Mucosa of stomach (tissue), 1 donor: ENCODE results near the gene TCEAL3.
"Not testable (repeated sequence)": the region's sequence is repeated elsewhere in the genome, so short reads cannot be mapped to it uniquely, and the experiment has no call there.

Experiments
- H3K27me3 ChIP-seq: one replicate; pipeline ENCODE4 v1.7.0; 2013; ENCODE audit warnings: mild to moderate bottlenecking, low read length; ENCODE audit not compliant: control insufficient read depth, insufficient read depth
- H3K36me3 ChIP-seq: one replicate; pipeline ENCODE4 v1.7.0; 2013; ENCODE audit warnings: low read length; ENCODE audit not compliant: control insufficient read depth, insufficient read depth
- H3K4me1 ChIP-seq: one replicate; pipeline ENCODE4 v1.7.0; 2013; ENCODE audit warnings: mild to moderate bottlenecking, low read length; ENCODE audit not compliant: control insufficient read depth, insufficient read depth
- H3K4me3 ChIP-seq: one replicate; pipeline ENCODE4 v1.7.0; 2013; ENCODE audit warnings: low read length
- H3K9ac ChIP-seq: one replicate; pipeline ENCODE4 v1.7.0; 2013; ENCODE audit warnings: mild to moderate bottlenecking, low read length, moderate library complexity
- H3K9me3 ChIP-seq: one replicate; pipeline ENCODE4 v1.7.0; 2013; ENCODE audit warnings: mild to moderate bottlenecking, low read length, moderate library complexity; ENCODE audit not compliant: control insufficient read depth
- donor health status: Pancreatic carcinoma.

TCEAL3 gene

GRCh38 chrX:103586659-103587058, 21.1 kb upstream of the TCEAL3 start:
- no peaks in the 10 kb centered on the region for H3K27me3 ChIP-seq
- no peaks in the 10 kb centered on the region for H3K36me3 ChIP-seq
- H3K9me3 ChIP-seq = no peaks in the 10 kb centered on the region
- no peaks in the 10 kb centered on the region for H3K4me1 ChIP-seq
- no peak overlapping the region for H3K4me3 ChIP-seq
- peak overlapping the region; percentile 81 for H3K9ac ChIP-seq

GRCh38 chrX:103592295-103592694, 15.5 kb upstream of the TCEAL3 start:
- not testable (repeated sequence) for H3K9me3 ChIP-seq, H3K9ac ChIP-seq, H3K4me3 ChIP-seq, H3K36me3 ChIP-seq, H3K27me3 ChIP-seq, H3K4me1 ChIP-seq

DNA sequence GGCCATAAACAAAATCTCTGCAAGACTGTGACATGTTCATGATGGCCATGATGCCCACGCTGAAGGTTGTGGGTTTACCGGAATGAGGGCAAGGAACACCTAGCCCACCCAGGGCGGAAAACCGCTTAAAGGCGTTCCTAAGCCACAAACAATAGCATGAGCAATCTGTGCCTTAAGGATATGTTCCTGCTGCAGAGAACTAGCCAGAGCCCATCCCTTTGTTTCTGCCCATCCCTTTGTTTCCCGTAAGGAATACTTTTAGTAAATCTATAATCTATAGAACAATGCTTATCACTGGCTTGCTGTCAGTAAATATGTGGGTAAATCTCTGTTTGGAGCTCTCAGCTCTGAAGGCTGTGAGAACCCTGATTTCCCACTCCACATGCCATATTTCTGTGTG, 12.6 kb upstream of the TCEAL3 start:
- not testable (repeated sequence) for H3K9me3 ChIP-seq, H3K9ac ChIP-seq, H3K36me3 ChIP-seq, H3K27me3 ChIP-seq, H3K4me1 ChIP-seq, H3K4me3 ChIP-seq

- Histone ChIP-seq H3K4me3 (peak overlapping the region; percentile 67), H3K36me3 (no peaks in the 10 kb centered on the region), H3K9ac (peak overlapping the region; percentile 81), H3K27me3 (no peaks in the 10 kb centered on the region), H3K4me1 (peaks cover 4% of the 10 kb centered on the region), H3K9me3 (no peaks in the 10 kb centered on the region)
Measured at GRCh38 chrX:103608306-103608963, 672 bp downstream of the TCEAL3 start.

GRCh38 chrX:103610282-103610681, 2.5 kb downstream of the TCEAL3 start:
- no peaks in the 10 kb centered on the region for H3K27me3 ChIP-seq
- H3K4me3 ChIP-seq = no peak overlapping the region
- H3K4me1 ChIP-seq = peaks cover 4% of the 10 kb centered on the region
- no peaks in the 10 kb centered on the region for H3K36me3 ChIP-seq
- no peak overlapping the region for H3K9ac ChIP-seq
- H3K9me3 ChIP-seq = no peaks in the 10 kb centered on the region

DNA sequence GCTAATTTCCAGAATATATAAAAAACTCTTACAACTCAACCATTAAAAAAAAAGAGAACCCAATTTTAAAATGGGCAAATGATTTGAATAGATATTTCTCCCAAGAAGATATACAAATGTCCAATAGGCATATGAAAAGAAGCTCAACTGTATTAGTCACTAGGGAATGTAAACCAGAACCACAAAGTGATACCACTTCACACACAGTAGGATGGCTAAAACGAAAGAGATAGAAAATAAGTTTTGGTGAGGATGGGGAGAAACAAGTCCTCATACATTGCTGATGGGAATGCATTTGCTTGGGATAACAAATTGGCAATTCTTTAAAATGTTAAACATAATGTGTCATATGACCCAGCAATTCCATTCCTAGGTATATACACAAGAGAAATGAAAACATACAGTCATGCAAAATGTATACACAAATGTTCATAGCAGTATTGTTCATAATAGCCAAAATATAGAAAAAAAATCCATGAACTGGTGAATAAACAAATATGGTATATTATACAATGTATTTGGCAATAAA, 5.7 kb downstream of the TCEAL3 start:
- Histone ChIP-seq H3K36me3 (no peaks in the 10 kb centered on the region), H3K27me3 (no peaks in the 10 kb centered on the region), H3K4me1 (no peaks in the 10 kb centered on the region), H3K9me3 (no peaks in the 10 kb centered on the region), H3K9ac (no peak overlapping the region), H3K4me3 (no peak overlapping the region)

GRCh38 chrX:103614999-103615398, 7.2 kb downstream of the TCEAL3 start:
- Histone ChIP-seq H3K9me3 (no peaks in the 10 kb centered on the region), H3K27me3 (no peaks in the 10 kb centered on the region), H3K36me3 (no peaks in the 10 kb centered on the region), H3K4me3 (no peak overlapping the region), H3K4me1 (no peaks in the 10 kb centered on the region), H3K9ac (no peak overlapping the region)

GRCh38 chrX:103615781-103616371, 8.1 kb downstream of the TCEAL3 start:
- H3K4me3 ChIP-seq = no peak overlapping the region
- no peaks in the 10 kb centered on the region for H3K4me1 ChIP-seq
- H3K36me3 ChIP-seq = no peaks in the 10 kb centered on the region
- no peaks in the 10 kb centered on the region for H3K9me3 ChIP-seq
- H3K9ac ChIP-seq = no peak overlapping the region
- H3K27me3 ChIP-seq = no peaks in the 10 kb centered on the region

- Histone ChIP-seq H3K27me3 (no peaks in the 10 kb centered on the region), H3K36me3 (no peaks in the 10 kb centered on the region), H3K9me3 (no peaks in the 10 kb centered on the region), H3K4me3 (no peak overlapping the region), H3K4me1 (no peaks in the 10 kb centered on the region), H3K9ac (no peak overlapping the region)
Measured at GRCh38 chrX:103616676-103617186, 9.0 kb downstream of the TCEAL3 start.

- H3K36me3 ChIP-seq = no peaks in the 10 kb centered on the region
- peaks cover 6% of the 10 kb centered on the region for H3K4me1 ChIP-seq
- no peak overlapping the region for H3K9ac ChIP-seq
- no peaks in the 10 kb centered on the region for H3K9me3 ChIP-seq
- H3K27me3 ChIP-seq = no peaks in the 10 kb centered on the region
- no peak overlapping the region for H3K4me3 ChIP-seq
Measured at GRCh38 chrX:103624111-103624510, 16.3 kb downstream of the TCEAL3 start.

- H3K4me1 ChIP-seq = peaks cover 6% of the 10 kb centered on the region
- H3K4me3 ChIP-seq = no peak overlapping the region
- H3K36me3 ChIP-seq = no peaks in the 10 kb centered on the region
- H3K9ac ChIP-seq = no peak overlapping the region
- H3K9me3 ChIP-seq = no peaks in the 10 kb centered on the region
- no peaks in the 10 kb centered on the region for H3K27me3 ChIP-seq
Measured at GRCh38 chrX:103626855-103627254, 19.1 kb downstream of the TCEAL3 start.

GRCh38 chrX:103628386-103629317, 20.9 kb downstream of the TCEAL3 start, which contains the start of gene TCEAL1:
TSS of gene TCEAL1 (plus strand) at chrX:103628975. CDS start at chrX:103629917, 942 bp downstream.
- no peaks in the 10 kb centered on the region for H3K27me3 ChIP-seq
- no peaks in the 10 kb centered on the region for H3K36me3 ChIP-seq
- peaks cover 6% of the 10 kb centered on the region for H3K4me1 ChIP-seq
- peak within 1 kb of the TSS; percentile 81 for H3K9ac ChIP-seq
- H3K4me3 ChIP-seq = peak within 1 kb of the TSS; percentile 41
- no peaks in the 10 kb centered on the region for H3K9me3 ChIP-seq
